ENCODE results near the gene NLGN3. TPM values are rescaled to one million over a fixed set of nuclear protein-coding genes. Genes with fewer than 3 reads are reported as not detected.

The NLGN3 gene
- polyA plus RNA-seq, 1 experiment, result 0.42 TPM

DNA sequence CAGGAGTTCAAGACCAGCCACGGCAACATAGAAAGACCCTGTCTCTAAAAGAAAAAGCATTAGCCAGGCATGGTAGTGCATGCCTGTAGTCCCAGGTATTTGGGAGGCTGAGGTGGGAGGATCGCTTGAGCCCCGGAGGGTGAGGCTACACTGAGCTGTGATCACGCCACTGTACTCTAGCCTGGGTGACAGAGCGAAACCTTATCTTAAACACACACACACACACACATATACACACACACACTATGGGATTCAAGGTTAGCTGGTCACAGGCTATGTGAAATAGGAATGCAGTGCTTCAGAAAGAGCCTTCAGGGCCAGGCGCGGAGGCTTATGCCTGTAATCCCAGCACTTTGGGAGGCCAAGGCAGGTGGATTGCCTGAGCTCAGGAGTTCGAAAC lies 23.5 kb downstream of the NLGN3 start:
- ChIA-PET CTCF (no interaction called here), POLR2A (no interaction called here)
- H3K27ac ChIP-seq (ENCODE audit: low read depth, low read length), result no peak overlapping the region
- H3K4me3 ChIP-seq (ENCODE audit: low read depth, low read length), result no peak overlapping the region
- no peaks in the 10 kb centered on the region for H3K27me3 ChIP-seq (ENCODE audit: control insufficient read depth, insufficient read depth, low read length)
- DNase-seq (ENCODE audit: low read depth, low spot score), result no peak
- no peaks in the 10 kb centered on the region for H3K9me3 ChIP-seq (ENCODE audit: control insufficient read depth, insufficient read depth, low read length)
- TF ChIP-seq, protein P1, sequence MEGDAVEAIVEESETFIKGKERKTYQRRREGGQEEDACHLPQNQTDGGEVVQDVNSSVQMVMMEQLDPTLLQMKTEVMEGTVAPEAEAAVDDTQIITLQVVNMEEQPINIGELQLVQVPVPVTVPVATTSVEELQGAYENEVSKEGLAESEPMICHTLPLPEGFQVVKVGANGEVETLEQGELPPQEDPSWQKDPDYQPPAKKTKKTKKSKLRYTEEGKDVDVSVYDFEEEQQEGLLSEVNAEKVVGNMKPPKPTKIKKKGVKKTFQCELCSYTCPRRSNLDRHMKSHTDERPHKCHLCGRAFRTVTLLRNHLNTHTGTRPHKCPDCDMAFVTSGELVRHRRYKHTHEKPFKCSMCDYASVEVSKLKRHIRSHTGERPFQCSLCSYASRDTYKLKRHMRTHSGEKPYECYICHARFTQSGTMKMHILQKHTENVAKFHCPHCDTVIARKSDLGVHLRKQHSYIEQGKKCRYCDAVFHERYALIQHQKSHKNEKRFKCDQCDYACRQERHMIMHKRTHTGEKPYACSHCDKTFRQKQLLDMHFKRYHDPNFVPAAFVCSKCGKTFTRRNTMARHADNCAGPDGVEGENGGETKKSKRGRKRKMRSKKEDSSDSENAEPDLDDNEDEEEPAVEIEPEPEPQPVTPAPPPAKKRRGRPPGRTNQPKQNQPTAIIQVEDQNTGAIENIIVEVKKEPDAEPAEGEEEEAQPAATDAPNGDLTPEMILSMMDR (IDR thresholded peaks at IDR 0.05; ENCODE audit: low read depth, low read length), result no peak

DNA sequence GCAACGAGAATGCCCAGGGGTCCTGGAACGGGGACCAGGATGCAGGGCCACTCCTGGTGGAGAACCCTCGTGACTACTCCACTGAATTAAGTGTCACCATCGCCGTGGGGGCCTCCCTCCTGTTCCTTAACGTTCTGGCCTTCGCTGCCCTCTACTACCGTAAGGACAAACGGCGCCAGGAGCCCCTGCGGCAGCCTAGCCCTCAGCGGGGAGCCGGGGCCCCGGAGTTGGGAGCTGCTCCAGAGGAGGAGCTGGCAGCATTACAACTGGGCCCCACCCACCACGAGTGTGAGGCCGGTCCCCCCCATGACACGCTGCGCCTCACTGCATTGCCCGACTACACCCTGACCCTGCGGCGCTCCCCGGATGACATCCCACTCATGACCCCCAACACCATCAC lies 24.9 kb downstream of the NLGN3 start:
- Histone ChIP-seq H3K27ac (ENCODE audit: low read depth, low read length) (no peak overlapping the region), H3K27me3 (ENCODE audit: control insufficient read depth, insufficient read depth, low read length) (no peaks in the 10 kb centered on the region), H3K4me3 (ENCODE audit: low read depth, low read length) (no peak overlapping the region), H3K9me3 (ENCODE audit: control insufficient read depth, insufficient read depth, low read length) (no peaks in the 10 kb centered on the region)
- ChIA-PET CTCF (no interaction called here), POLR2A (no interaction called here)
- no peak for DNase-seq (ENCODE audit: low read depth, low spot score)
- TF ChIP-seq, protein P1 (IDR thresholded peaks at IDR 0.05; ENCODE audit: low read depth, low read length), result no peak

DNA sequence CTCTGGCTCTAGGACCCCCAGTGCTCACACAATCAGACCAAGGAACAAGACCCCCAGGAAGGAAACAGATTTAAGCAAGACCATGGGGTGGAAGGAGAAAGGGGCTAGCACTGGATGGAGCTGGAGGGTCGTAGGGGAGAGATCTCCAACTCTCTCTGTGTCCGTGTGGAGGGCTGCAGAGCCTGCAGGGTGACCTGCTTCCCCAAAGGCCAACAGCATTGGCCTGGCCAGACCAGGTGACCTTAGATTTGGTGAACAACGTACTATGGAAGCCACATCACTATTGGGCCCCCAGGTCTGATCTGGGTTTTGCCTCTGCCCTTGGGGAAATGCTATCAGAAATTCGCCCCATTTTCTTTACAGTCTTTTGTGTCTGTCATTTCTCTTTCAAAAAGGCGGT lies 26.0 kb downstream of the NLGN3 start:
- no peak overlapping the region for H3K4me3 ChIP-seq (ENCODE audit: low read depth, low read length)
- TF ChIP-seq, protein P1 (IDR thresholded peaks at IDR 0.05; ENCODE audit: low read depth, low read length), result no peak
- H3K27ac ChIP-seq (ENCODE audit: low read depth, low read length), result no peak overlapping the region
- no peaks in the 10 kb centered on the region for H3K9me3 ChIP-seq (ENCODE audit: control insufficient read depth, insufficient read depth, low read length)
- ChIA-PET CTCF (no interaction called here), POLR2A (no interaction called here)
- no peaks in the 10 kb centered on the region for H3K27me3 ChIP-seq (ENCODE audit: control insufficient read depth, insufficient read depth, low read length)
- DNase-seq (ENCODE audit: low read depth, low spot score), result no peak

DNA sequence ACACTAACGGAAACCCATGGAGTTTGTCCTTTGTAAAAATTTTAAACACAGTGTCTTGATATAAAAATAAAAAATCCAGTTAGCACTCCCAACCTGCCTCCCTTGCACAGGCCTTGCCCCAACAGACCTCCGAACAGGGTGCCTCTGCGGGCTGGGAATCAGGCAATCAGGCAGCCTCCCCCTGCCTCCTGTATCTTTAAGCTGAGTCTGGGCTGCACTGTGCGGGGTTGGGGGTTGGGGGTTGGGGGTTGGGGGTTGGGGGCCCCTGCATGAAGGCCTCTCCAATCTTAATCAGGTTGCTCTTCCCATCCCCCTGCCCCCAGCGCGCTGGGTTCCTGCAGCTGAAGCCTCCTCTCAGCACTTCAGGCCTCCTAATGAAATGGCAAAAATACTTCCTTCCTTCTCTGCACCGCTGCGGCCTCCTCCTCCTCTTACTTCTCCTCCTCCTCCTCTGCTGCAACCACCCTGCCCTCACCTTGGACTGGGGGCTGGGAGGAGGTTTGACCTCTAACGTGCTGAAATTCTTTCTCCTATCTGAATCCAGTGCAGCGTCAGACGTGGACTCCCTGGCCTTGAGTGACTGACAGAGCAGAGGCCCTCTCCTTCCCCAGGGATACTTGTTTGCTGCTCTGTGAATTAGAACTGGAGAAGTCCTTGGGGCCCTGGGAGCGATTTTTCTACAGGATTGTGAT lies 26.6 kb downstream of the NLGN3 start:
- Histone ChIP-seq H3K27me3 (ENCODE audit: control insufficient read depth, insufficient read depth, low read length) (no peaks in the 10 kb centered on the region), H3K9me3 (ENCODE audit: control insufficient read depth, insufficient read depth, low read length) (no peaks in the 10 kb centered on the region), H3K4me3 (ENCODE audit: low read depth, low read length) (no peak overlapping the region), H3K27ac (ENCODE audit: low read depth, low read length) (no peak overlapping the region)
- DNase-seq (ENCODE audit: low read depth, low spot score), result no peak
- TF ChIP-seq, protein P1 (IDR thresholded peaks at IDR 0.05; ENCODE audit: low read depth, low read length), result no peak
- CTCF ChIA-PET, result no interaction called here
- POLR2A ChIA-PET, result no interaction called here

DNA sequence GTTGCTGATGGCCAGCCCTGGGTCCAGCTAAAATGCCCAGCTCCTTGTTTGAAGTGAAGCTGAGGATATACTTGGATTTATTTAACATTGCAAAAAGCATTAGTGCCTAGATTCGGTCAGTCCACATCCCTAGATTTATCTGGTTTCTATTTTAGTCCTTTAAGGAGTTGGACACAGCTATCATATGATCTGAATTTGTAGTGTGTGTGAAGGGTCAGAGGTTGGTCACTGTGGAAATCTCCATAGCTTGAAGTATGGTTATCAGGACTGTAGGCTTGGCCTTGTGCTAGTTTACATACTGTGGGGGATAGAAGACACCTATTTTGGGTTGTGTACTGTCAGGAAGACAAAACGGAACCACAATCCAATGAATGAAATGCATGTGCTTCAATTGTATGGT lies 28.8 kb downstream of the NLGN3 start:
- ChIA-PET POLR2A (no interaction called here), CTCF (no interaction called here)
- DNase-seq (ENCODE audit: low read depth, low spot score), result no peak
- Histone ChIP-seq H3K27ac (ENCODE audit: low read depth, low read length) (no peak overlapping the region), H3K27me3 (ENCODE audit: control insufficient read depth, insufficient read depth, low read length) (no peaks in the 10 kb centered on the region), H3K9me3 (ENCODE audit: control insufficient read depth, insufficient read depth, low read length) (no peaks in the 10 kb centered on the region), H3K4me3 (ENCODE audit: low read depth, low read length) (no peak overlapping the region)
- TF ChIP-seq, protein P1 (IDR thresholded peaks at IDR 0.05; ENCODE audit: low read depth, low read length), result no peak

All from AG04450 (cell line).